SH-SY5Y (cell line): ENCODE measurements around the gene ASB6.

ENCODE experiments used
- GATA2 ChIP-seq: IDR thresholded peaks from 2 replicates; pipeline ENCODE4 v1.6.1; 2011; ENCODE audit warnings: mild to moderate bottlenecking, low read depth, low read length
- GATA3 ChIP-seq: IDR thresholded peaks from 2 replicates; pipeline ENCODE4 v1.6.1; 2011; ENCODE audit warnings: low read depth, mild to moderate bottlenecking, low read length, moderate library complexity

DNA sequence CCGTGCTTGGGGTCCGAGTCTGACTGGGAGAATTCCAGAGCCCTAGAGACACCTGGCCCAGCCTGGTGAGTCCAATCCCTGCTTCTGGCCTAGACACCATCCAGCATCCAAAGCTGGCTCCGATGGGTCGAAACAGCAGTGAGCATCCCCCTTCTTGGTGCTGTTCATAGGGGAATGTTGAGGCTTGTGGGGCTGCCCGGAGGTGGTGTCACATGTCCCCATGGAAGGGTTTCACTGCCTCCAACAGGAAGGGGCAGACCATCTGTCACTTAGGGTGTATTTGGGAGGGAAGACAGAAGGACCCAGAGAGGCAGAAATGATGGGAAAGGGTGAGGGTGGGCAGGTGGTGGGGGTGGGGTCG is 34.9 kb downstream of the ASB6 start:
- TF ChIP-seq GATA2 (no peak), GATA3 (no peak)
